DMS79 (cell line): ENCODE results near the gene HES4.
"Not testable (repeated sequence)": the region's sequence is repeated elsewhere in the genome, so short reads cannot be mapped to it uniquely, and the experiment has no call there.

ENCODE experiments used
- DNase-seq: peaks from one replicate; lab custom pipeline; 2025; lab: John Stamatoyannopoulos, UW

HES4 gene

DNA sequence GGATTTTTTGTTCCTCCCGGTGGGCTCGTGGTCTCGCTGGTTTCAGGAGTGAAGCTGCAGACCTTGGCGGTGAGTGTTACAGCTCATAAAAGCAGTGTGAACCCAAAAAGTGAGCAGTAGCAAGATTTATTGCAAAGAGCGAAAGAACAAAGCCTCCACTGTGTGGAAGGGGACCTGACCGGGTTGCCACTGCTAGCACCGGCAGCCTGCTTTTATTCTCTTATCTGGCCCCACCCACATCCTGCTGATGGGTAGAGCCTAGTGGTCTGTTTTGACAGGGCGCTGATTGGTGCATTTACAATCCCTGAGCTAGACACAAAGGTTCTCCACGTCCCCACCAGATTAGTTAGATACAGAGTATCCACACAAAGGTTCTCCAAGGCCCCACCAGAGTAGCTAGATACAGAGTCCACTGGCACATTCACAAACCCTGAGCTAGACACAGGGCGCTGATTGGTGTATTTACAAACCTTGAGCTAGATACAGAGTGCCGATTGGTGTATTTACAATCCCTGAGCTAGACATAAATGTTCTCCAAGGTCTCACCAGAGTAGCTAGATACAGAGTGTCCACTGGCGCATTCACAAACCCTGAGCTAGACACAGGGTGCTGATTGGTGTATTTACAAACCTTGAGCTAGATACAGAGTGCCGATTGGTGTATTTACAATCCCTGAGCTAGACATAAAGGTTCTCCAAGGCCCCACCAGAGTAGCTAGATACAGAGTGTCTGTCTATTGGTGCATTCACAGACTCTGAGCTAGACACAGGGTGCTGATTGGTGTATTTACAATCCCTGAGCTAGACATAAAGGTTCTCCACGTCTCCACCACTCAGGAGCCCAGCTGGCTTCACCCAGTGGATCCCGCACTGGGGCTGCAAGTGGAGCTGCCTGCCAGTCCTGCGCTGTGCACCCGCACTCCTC is 17.8 kb upstream of the HES4 start:
- not testable (repeated sequence) for DNase-seq

DNA sequence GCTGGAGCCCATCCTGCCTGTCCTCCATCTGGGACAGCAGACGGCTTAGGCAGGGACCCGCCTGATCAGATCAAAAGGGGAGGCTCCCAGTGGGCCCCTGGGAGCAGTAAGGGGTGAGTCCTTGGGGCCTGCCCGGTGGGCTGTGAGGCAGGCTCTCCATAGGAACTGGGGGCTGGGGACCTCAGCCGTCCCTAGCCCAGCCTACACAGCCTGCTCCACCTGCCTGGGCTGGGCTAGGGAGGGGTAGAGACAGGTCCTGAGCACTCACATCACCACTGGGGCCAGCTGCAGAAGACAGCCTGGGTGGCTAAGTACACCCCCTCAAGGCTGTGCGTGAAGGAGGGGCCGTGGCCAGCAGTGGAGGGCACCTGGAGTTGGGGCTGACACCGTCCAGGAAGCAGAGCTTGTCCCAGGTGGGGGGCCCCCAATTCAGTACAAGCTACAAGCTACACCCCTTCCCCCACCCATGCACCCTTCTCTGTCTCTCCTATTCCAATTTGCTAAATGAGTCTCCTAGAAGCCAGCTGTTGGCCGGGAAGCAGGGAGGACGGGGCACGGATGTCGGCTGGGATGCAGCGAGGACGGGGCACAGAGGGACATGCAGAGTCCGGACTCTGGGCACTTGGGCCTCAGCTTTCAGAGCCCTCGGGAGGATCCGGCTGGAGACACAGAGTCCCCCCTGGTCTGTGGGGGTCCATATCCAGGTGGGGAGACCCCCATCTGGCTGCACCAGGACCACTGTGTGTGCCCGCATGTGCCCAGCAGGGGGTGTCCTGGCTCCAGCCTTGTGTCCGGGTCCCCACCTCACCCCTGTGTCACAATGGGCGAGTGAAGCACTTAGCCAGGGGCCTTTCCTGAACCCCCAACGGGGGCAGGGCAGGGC is 15.1 kb upstream of the HES4 start:
- no peak for DNase-seq

DNA sequence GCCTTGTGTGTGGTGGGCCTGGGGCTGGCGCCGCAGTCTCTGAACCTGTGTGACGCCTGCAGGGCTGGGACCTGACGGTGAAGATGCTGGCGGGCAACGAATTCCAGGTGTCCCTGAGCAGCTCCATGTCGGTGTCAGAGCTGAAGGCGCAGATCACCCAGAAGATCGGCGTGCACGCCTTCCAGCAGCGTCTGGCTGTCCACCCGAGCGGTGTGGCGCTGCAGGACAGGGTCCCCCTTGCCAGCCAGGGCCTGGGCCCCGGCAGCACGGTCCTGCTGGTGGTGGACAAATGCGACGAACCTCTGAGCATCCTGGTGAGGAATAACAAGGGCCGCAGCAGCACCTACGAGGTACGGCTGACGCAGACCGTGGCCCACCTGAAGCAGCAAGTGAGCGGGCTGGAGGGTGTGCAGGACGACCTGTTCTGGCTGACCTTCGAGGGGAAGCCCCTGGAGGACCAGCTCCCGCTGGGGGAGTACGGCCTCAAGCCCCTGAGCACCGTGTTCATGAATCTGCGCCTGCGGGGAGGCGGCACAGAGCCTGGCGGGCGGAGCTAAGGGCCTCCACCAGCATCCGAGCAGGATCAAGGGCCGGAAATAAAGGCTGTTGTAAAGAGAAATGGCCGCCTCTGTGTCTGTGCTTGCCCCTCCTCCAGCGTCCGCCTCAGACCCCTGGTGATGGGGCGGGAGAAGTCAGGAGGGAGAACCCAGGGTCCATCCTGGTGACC is 14.2 kb upstream of the HES4 start:
- DNase-seq = peak; percentile 19

DNA sequence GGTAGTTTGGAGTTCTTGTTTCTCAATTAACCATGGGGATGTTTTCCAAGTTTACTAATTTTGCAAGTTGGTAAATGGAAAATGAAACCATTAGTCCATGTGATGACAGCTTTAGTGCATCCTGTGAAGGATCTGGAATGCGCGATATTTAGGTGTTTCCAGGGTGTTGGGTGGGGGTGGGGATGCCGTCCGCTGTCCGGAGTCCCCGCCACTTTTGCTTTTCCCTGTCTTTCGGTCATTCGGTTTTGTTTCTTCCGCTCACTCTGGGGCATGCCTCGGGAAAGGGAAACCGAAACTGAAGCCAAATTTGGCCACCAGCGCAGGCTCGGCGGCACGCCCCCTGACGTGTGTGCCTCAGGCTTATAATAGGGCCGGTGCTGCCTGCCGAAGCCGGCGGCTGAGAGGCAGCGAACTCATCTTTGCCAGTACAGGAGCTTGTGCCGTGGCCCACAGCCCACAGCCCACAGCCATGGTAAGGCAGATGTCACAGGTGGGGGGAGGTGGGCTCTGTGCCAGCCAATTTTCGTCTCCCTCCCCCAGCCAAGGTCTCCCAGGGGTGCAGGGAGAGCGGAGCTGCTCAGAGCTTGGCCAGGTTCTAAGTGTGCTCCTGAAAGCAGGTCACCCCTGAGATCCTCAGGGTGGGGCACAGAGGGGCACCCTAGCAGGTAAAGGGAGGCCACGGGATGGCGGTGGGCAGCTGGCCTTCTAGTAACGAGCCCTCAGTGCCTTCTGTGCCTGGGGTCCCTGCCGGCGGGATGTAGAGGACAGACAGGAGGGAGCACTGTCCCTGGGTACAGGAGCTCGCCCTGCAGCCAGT is 13.4 kb upstream of the HES4 start, which contains the start of gene ISG15:
Gene ISG15 (plus strand): TSS at position 393 of the 817 bp plus-strand sequence. CDS start 77 bp downstream, at position 470.
- DNase-seq = peak; percentile 76

DNA sequence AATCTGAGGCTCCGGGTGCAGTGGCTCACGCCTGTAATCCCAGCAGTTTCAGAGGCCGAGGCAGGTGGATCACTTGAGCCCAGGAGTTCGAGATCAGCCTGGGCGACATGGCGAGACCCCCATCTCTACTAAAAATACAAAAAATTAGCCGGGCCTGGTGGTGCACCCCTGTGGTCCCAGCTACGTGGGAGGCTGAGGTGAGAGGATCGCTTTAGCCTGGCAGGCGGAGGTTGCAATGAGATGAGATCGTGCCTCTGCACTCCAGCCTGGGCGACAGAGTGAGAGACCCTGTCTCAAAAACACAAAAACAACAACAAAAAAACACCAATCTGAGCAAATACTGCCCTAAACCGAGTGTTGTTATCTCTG is 12.8 kb upstream of the HES4 start:
- DNase-seq = not testable (repeated sequence)

DNA sequence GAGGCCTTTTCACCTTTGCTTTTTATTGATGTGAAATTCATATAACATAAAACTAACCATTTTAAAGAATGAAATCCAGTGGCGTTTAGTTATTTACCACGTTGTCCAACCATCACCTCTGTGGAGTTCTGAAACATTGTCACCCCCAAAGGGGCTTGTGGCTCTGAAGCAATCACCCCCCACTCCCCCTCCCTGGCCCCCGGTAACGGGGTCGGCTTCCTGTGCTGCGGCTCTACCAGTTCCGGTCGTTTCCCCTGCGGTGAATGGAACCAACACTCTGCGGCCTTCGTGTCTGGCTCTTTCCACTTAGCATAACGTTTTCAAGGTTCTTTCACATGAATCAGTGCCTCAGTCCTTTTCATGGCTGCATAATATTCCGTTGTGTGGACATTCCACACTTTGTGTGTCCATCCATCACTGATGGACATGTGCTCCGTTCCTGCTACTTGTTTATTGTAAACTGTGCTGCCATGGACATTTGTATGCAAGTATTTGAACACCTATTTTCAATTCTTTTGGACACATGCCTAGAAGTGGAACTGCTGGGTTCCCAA is 11.6 kb upstream of the HES4 start:
- DNase-seq = no peak

DNA sequence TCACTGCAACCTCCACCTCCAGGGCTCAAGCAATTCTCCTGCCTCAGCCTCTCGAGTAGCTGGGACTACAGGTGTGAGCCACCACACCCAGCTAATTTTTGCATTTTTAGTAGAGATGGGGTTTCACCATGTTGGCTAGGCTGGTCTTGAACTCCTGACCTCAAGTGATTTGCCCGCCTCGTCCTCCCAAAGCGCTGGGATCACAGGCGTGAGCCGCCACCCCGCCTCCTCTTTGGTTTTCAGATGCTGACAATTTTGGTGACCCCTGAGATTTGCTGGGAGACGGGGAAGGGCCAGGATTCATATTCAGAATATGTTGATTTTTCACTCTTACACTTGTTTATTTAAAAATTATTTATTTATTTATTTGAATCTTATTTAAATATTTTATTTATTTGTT is 10.2 kb upstream of the HES4 start:
- DNase-seq = not testable (repeated sequence)

DNA sequence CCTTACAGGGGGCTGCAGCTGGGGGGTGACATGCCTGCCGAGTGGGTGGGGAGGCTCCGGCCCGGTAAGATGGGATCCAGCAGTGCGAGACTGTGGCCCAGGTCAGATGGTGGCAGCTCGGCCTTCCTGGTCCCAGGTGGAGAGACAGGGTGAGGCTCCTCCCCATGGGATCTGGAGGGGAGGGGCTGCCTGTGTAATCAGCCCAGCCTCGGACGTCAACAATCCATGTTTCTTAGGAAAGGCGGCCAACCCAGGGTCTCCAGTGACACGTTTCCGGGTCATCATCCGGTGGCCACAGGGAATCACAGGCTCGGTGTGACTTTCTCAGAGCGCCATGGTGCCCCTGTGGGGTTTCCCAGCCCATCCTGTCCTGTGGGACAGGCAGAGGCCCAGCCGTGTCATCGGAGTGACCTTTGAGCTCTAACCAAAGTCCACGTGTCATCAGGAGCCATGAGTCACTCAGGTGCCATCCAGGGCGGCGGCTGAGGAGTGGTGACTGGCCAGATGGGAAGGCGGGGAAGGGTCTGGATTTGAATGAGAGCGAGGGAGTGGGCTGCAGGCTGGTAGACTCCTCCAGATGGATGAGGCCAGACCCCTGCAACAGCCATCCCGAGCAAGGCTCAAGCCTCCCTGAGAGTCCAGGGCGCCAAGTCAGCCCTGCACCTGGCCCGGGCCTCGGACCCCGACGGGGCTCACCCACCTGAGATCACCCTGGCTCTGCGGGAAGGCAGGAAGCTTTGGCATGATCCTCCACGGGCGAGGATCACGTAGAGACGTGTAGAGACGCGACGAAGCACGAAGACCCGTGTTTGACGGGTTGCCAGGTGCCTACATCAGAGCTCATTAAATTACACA is 6.6 kb upstream of the HES4 start:
- no peak for DNase-seq

DNA sequence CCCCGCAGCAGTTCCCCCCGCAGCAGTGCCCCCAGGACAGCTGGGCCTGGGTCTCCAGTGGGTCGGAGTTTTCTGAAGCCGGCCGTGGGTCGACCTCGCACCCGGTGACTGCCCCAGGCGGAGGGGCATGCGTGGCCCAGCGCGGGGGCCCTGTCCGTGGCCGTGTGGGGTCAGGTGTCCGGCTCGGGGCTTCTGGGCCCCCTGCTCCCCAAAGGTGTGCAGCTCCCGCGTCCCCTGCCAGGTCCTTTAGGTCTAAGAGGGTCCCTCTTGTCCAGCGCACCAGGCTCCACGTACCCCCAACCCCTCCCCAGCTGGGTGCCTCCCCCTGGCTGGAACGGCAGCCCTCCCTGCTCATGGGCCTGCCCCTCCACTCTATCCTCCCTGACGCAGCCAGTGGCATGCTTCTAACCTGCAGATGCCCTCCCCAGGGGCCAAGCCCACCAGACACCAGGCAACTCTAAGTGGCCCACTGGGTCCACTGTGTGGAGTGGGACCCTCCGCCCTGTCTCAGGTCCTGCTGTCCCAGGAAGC is 5.9 kb upstream of the HES4 start:
- DNase-seq = no peak

DNA sequence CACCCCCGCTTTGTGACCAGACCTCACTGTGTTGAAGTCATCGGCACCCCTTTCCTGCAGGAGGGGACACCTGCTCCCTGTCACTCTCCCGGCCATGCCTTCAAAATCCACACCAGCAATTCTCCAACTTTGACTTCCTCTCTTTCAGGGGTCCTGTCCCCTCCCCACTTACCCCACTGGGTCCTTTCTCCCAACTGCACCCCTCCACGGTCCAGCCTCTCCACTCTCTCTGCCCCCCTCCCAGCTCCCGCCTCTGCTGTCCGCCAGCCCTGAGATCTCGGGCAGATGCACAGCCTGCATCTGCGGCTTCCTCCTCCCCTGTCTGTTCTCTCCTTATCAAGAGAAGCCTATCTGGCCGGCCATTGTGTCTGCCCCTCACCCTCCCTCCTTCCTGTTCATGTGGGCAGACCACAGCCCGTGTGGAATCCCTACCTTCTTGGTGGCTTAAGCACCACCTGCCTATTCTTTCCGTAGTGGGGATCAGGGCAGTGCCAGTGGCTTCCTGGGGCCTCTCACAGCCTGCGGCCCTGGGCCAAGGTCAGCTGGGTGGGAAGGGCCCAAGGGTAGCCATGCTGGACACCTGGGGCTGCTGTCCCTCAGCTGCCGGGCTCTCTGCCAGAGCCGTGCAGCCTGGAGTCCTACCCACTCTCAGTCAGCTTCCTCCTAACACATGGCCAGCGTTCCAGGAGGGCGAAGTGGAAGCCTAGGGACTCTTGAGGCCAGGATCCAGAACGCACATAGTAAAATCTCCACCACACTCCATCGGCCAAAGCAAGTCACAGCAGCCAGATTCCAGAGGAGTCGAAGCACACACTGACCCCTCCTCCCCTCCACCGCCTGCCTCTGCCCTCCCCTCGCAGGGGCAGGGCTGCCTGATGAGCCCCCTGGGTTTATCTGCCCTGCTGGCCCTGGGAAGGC is 5.1 kb upstream of the HES4 start:
- DNase-seq = peak; percentile 25

DNA sequence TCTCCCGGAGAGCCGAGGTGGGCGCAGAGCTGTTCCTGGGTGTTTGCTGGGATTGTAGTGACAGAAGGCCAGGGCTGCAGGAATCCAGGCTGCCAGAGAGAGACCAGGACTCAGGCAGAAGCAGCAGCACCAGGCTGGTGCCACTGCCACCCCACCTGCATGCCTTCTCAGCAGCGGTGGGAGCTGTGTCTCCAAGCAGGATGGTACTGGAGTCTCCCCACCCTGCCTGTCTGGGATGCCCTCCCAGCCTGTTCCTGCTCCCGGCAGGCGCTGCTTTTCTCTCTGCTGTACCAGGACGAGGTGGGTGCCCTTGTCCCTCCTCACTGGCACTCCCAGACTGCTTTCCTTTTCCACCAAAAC is 4.5 kb upstream of the HES4 start:
- DNase-seq = no peak

DNA sequence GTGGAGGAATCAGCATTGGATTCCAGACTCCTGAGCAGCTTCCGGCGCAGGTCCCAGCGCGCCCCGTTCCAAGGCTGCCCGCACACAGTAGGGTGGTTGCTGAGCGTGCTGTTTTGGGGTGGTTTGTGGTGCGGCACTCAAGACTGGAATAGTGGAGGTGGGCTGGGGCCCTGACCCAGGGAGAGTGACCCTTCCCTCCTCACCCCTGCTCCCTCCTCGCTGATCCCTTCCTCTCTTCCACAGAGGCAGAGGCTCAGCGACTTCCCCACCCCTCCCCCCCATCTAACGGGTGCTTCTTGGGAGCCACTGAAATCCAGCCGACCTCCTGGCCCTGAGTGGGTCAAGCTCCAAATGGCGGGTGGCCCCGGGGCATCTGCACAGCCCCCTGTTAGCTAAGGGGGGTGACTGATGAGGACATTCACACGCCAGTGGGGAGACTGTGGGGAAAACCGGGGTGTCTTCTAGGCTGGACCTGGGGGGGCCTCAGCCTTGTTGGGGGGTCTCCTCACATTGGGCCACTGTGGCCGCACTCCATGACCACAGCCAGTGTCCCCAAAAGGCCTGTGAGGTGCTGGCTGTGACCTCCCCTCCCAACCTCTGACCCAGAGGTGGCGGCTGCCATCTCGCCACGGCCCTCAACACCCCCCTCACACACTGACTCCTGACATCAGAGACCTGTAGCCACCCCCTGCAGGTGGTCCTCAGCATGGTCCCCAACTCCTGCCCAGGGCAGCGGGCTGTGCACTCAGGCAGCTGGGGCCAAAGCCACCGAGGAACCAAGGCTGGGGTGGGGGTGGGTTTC is 3.9 kb upstream of the HES4 start:
- DNase-seq = no peak

DNA sequence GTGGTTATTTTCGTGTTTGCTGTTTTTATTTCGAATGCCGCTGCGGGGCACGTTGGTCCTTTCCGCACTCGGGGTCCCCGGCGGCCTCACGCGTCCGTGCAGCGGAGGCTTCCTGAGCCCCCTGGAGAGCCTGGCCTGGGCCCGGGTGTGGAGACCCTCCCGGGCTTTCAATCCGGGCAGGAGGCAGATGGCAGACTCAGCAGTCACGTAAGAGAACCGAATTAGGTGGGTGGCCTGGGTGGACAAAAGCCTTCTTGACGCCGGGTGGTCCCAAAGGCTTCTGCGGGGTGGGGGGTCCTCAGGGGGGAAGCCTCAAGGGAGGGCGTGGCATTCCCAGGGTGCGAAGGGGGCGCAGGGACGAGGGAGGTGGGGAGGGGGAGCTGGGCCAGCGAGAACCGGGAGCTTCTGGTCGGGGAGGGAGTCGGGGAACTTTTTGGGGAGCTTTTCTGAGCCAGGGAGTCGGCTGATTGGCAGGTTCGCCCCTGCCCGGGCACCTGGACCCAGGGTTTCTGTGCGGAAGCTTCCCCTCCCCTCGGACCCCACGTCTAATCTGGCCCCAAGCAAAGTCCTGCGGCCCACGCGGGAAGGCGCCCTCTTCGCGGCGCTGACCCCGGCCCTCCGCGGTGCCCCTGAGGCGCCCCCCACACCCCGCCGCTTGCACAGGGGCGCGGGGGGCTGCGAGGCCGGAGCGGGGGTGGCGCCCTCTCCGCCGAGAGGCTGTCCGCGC is 1.3 kb upstream of the HES4 start:
- DNase-seq = no peak

DNA sequence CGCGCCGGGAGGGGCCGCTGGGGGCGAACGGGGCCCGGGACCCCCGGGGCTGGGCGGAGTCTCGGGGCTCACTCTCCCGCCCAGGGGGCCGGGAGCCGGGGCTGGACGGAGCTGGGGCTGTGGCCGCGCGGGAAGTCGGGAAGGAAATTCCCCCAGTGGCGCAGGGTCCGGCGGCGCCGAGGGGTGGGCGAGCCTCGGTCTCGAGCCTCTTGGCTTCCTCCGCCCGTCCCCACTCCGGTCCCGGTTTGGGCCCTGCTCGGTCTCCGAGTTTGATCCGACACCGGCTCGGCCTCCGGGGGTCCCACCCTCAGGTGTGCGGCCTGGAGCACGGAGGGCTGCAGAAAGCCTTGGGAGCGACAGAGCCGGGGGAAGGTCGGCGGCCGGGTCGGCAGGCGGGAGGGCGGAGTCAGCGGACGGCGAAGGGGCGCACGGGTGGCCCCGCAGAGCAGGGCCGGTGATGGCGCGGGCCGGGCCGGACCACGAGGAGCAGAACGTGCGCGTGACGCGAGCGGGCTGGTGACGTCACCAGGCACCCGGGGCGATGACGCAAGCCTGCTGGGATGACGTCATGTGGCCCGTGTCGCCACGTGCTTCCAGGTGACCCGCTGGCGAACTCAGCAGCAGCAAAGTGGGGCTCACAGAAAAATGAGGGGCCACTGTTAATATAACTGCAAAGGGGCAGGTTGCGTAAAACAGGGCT is 610 bp upstream of the HES4 start:
- peak; percentile 68 for DNase-seq

DNA sequence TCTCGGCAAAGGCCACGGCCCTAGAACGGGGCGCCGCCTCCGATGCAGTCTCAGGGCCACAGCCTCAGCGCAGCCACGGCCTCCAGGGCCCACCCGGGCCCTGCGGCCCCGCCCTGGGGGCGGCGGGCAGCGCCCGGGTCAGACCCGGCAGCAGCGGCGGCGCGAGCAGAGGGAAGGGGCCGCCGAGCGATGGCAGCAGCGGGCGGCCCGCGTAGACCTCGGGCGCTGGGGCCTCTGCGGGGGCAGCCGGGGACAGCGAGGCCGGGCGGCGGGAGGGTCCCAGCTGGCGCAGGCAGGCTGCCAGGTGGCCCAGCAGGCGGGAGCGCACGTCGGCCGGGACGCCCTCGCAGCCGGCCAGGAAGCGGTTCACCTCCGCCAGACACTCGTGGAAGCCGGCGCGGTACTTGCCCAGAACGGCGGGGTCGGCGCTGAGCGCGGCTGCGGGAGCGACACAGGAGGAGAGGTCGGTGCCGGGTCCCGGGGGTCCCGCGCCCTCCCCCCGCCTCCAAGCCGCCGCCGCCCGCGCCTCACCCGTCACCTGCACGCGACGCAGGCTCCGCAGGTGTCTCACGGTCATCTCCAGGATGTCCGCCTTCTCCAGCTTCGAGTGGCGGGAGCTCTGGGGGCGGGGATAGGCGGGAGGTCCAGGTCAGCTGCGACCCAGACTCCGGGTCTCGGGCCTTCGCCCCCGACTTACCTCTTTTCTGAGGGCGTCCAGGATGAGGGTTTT is 737 bp downstream of the HES4 start:
- DNase-seq = no peak

DNA sequence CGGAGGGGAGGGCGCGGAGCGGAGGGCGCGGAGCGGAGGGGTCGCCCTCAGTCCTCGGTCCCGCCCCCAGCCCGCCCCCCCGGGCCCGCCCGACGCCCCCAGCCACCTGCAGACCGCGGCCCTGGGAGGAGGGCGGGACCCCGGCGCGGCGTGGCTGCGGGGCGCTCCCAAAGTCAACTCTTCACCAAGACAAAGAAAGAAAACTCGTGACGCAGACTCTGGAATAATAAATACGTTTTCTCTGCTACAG is 1.2 kb downstream of the HES4 start:
- DNase-seq = peak; percentile 33
